Activated naive CD8-positive, alpha-beta T cell treated with anti-CD3 and anti-CD28 coated beads, Interleukin-2, amount 50 U/mL, for 24 hours (primary cell): Measurements from ENCODE around the gene PILRB.
"Not testable (repeated sequence)": the region's sequence is repeated elsewhere in the genome, so short reads cannot be mapped to it uniquely, and the experiment has no call there.

Source experiments
- ATAC-seq: fragments of 150-1000 bp; cut with Tn5 transposase; one replicate; pipeline ENCODE4 v1.10.0; 2021
- DNase-seq: peaks from one replicate; pipeline ENCODE4 v3.0.0; 2021
- H3K27ac Mint-ChIP-seq: one replicate; pipeline ENCODE4 v1.8.0; 2021; ENCODE audit warnings: mild to moderate bottlenecking, mixed read lengths
- H3K27me3 Mint-ChIP-seq: one replicate; pipeline ENCODE4 v1.8.0; 2021; ENCODE audit warnings: mixed read lengths
- H3K36me3 Mint-ChIP-seq: one replicate; pipeline ENCODE4 v1.8.0; 2021; ENCODE audit warnings: low read depth, mixed read lengths
- H3K4me1 Mint-ChIP-seq: one replicate; pipeline ENCODE4 v1.8.0; 2021; ENCODE audit warnings: mixed read lengths
- H3K4me3 Mint-ChIP-seq: one replicate; pipeline ENCODE4 v1.8.0; 2021; ENCODE audit warnings: mild to moderate bottlenecking, moderate library complexity, mixed read lengths
- H3K9me3 Mint-ChIP-seq: one replicate; pipeline ENCODE4 v1.8.0; 2021; ENCODE audit warnings: mixed read lengths

Gene PILRB

GRCh38 chr7:100358027-100358856 lies at the start of gene PILRB:
Gene PILRB (plus strand): TSS chr7:100358117. CDS start chr7:100358303, 186 bp downstream.
- Mint-ChIP-seq H3K4me1 (peaks cover 8% of the 10 kb centered on the region), H3K4me3 (no peak within 1 kb of the TSS), H3K27ac (no peak within 1 kb of the TSS), H3K36me3 (peaks cover 55% of the 10 kb centered on the region), H3K27me3 (no peaks in the 10 kb centered on the region), H3K9me3 (peaks cover 2% of the 10 kb centered on the region)
- DNase-seq (no peak), ATAC-seq (no peak)

- not testable (repeated sequence) for DNase-seq, H3K27me3 Mint-ChIP-seq, H3K36me3 Mint-ChIP-seq, ATAC-seq, H3K9me3 Mint-ChIP-seq
- Mint-ChIP-seq H3K4me1 (peaks cover 12% of the 10 kb centered on the region), H3K27ac (peak overlapping the region; percentile 60), H3K4me3 (peak overlapping the region; percentile 69)
These were observed 39.6 kb upstream of the PILRB start for GRCh38 chr7:100318329-100318728.

DNA sequence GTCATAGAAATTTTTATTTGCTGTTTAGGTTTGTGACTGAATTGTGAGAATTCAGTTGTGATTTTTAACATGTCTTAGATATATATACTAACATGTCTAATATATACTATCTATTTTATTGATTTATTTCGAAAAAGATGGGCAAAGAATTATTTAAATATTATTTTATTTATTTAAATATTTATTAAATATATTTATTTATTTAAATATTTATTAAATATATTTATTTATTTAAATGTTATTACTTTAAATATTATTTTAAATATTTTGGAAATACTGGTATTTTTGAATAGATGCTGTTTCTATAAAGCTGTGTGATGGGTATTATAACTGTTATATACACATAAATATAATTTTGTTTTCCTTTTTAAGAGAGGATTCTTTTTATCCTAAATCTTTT lies 36.3 kb upstream of the PILRB start:
- not testable (repeated sequence) for ATAC-seq, H3K4me3 Mint-ChIP-seq, H3K27ac Mint-ChIP-seq, H3K9me3 Mint-ChIP-seq, DNase-seq, H3K27me3 Mint-ChIP-seq
- Mint-ChIP-seq H3K4me1 (peaks cover 12% of the 10 kb centered on the region), H3K36me3 (peaks cover 20% of the 10 kb centered on the region)

DNA sequence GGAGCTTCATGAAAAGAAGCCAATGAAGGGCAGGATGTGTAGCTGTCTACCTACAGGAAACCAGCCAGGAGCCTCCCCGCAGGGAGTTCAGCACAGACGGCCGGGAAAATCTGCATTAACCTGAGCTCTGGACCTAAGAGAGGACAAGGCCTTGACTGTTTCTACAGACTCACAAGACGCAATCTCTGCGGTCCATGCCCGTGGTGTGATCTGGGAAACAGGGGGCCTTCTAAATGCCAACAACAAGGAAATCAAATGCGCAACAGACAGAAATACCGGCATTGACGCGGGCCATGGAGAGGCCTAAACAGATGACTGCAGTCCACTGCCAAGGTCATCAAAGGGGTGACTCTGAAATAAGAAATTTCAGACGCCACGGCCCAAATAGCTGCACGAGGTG lies 33.7 kb upstream of the PILRB start:
- peaks cover 27% of the 10 kb centered on the region for H3K36me3 Mint-ChIP-seq
- not testable (repeated sequence) for ATAC-seq, H3K4me3 Mint-ChIP-seq, DNase-seq, H3K4me1 Mint-ChIP-seq, H3K27ac Mint-ChIP-seq, H3K9me3 Mint-ChIP-seq, H3K27me3 Mint-ChIP-seq

- peaks cover 26% of the 10 kb centered on the region for H3K36me3 Mint-ChIP-seq
- not testable (repeated sequence) for H3K27ac Mint-ChIP-seq, H3K4me3 Mint-ChIP-seq, H3K27me3 Mint-ChIP-seq, H3K9me3 Mint-ChIP-seq, ATAC-seq, DNase-seq, H3K4me1 Mint-ChIP-seq
These were observed 32.2 kb upstream of the PILRB start for GRCh38 chr7:100325671-100326070.

GRCh38 chr7:100326914-100327313 lies 31.0 kb upstream of the PILRB start:
- H3K27me3 Mint-ChIP-seq, DNase-seq, H3K27ac Mint-ChIP-seq, H3K4me3 Mint-ChIP-seq, H3K9me3 Mint-ChIP-seq, H3K4me1 Mint-ChIP-seq, ATAC-seq: not testable (repeated sequence)
- peaks cover 25% of the 10 kb centered on the region for H3K36me3 Mint-ChIP-seq

DNA sequence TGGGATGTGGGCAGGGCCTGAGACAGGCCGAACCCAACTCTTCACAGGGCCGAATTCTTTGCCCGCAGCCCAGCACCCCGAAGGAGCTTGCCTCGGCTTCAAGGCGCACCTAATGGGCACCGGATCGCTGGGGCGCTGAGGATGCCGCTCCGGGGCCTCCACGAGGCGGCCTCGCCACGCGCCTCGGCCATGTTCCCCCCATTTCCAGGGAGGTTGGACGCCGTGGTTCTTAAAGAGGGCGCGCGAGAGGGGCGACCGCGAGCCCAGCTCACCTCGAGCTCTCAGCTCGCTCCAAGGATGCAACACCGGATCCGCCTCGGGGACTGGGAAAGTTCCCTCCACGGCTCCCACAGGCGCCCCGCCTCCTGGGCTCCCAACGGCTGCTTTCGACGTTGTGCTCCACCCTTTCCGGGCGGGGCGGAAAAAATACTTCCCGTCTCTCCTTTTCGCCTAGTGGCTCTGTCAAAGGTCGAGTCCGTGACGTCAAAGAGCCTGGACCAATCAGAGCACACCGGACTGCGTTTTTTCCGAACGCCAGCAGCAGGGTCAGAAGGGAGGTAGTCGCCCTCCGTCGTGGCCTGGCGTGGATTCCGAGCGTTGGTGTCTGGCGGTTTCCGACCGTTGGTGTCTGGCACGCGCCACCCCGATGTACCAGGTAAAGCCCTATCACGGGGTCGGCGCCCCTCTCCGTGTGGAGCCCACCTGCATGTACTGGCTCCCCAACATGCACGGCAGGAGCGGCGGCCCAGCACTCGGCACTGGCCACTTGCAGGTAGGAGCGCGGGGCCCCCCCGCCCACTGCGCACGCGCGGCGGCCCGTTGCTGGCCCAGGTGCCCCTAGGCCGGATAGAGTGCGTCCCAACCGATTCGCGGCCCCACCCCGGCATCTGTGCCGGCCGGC lies 22.1 kb upstream of the PILRB start:
- Mint-ChIP-seq H3K4me3 (peak overlapping the region; percentile 93), H3K4me1 (peaks cover 33% of the 10 kb centered on the region), H3K36me3 (peaks cover 25% of the 10 kb centered on the region), H3K27ac (peak overlapping the region; percentile 96)
- H3K9me3 Mint-ChIP-seq, H3K27me3 Mint-ChIP-seq: not testable (repeated sequence)
- ATAC-seq (peak; percentile 96), DNase-seq (peak; percentile 87)

DNA sequence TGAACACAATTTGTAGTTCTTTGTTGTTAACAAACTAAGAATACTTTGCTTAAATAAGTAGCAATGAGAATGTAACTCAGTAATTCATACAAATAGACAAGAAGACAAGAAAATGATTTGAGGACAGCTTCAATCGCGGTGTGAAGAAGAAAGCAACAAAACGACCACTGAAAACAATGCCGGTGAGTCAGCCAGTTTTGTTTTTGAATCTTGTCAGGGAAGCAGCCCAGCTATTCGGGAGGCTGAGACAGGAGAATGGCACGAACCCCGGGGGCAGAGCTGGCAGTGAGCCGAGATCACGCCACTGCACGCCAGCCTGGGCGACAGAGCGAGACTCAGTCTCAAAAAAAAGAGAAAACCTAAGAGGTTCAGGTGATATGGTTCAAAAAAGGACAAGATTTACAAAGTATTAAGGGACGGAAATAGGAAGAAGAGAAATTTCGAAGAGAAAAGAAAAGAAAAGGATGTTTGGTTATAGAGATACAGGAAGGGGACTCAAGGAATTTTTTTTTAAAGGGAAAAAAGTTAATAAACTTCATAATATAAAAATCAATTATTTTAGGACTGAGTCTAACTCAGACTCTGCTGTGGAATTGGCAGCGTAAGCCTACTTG lies 19.7 kb upstream of the PILRB start:
- Mint-ChIP-seq H3K4me3 (peak overlapping the region; percentile 78), H3K27ac (peak overlapping the region; percentile 76), H3K4me1 (peaks cover 48% of the 10 kb centered on the region), H3K36me3 (peaks cover 38% of the 10 kb centered on the region)
- not testable (repeated sequence) for DNase-seq, H3K27me3 Mint-ChIP-seq, ATAC-seq, H3K9me3 Mint-ChIP-seq

GRCh38 chr7:100341286-100341685 lies 16.6 kb upstream of the PILRB start:
- not testable (repeated sequence) for ATAC-seq, H3K4me3 Mint-ChIP-seq, H3K27ac Mint-ChIP-seq, H3K27me3 Mint-ChIP-seq, H3K9me3 Mint-ChIP-seq, DNase-seq
- Mint-ChIP-seq H3K4me1 (peaks cover 62% of the 10 kb centered on the region), H3K36me3 (peaks cover 47% of the 10 kb centered on the region)

DNA sequence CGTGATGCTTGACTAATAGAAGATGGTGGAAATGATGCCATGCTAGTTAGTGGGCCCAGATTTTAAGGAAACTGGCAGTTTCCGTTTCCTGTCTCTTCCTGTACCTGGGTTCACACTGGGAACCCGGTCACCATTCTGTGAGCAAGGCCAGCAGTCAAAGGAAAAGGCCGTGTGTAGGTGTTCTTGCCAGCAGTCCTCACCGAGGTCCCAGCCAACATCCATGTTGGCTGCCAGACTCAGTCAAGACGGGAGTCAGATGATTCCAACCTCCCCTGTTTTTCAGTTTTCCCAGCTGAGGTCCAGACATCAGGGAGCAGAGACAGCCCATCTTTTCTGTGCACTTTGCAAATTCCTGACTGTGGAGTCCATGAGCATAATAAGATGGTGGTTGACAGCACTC lies 15.2 kb upstream of the PILRB start:
- Mint-ChIP-seq H3K4me1 (peaks cover 56% of the 10 kb centered on the region), H3K27ac (peak overlapping the region; percentile 59), H3K36me3 (peaks cover 59% of the 10 kb centered on the region), H3K27me3 (no peaks in the 10 kb centered on the region), H3K9me3 (no peaks in the 10 kb centered on the region), H3K4me3 (no peak overlapping the region)
- ATAC-seq, result no peak
- no peak for DNase-seq

GRCh38 chr7:100344124-100344559 lies 13.8 kb upstream of the PILRB start:
- Mint-ChIP-seq H3K4me1 (peaks cover 43% of the 10 kb centered on the region), H3K4me3 (peak overlapping the region; percentile 57), H3K36me3 (peaks cover 56% of the 10 kb centered on the region), H3K27ac (peak overlapping the region; percentile 89)
- DNase-seq, H3K27me3 Mint-ChIP-seq, ATAC-seq, H3K9me3 Mint-ChIP-seq: not testable (repeated sequence)

GRCh38 chr7:100344560-100345287 lies 13.2 kb upstream of the PILRB start:
- DNase-seq, result peak; percentile 72
- Mint-ChIP-seq H3K27ac (peak overlapping the region; percentile 89), H3K4me3 (peak overlapping the region; percentile 57), H3K4me1 (peaks cover 42% of the 10 kb centered on the region), H3K36me3 (peaks cover 57% of the 10 kb centered on the region)
- ATAC-seq, result peak; percentile 94
- H3K27me3 Mint-ChIP-seq, H3K9me3 Mint-ChIP-seq: not testable (repeated sequence)

DNA sequence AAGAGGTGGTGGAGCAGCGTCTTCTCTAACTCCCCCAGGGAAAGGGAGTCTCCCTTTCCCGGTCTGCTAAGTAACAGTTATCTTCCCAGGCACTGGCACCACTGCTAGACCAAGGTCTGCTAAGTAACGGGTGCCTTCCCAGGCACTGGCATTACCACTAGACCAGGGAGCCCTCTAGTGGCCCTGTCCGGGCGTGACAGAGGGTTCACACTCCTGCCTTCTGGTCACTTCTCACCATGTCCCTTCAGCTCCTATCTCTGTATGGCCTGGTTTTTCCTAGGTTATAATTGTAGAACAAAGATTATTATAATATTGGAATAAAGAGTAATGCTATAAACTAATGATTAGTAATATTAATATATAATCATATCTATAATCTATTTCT lies 12.6 kb upstream of the PILRB start:
- H3K4me1 Mint-ChIP-seq, result peaks cover 45% of the 10 kb centered on the region
- peak; percentile 41 for ATAC-seq
- H3K9me3 Mint-ChIP-seq, H3K27me3 Mint-ChIP-seq, H3K4me3 Mint-ChIP-seq: not testable (repeated sequence)
- H3K27ac Mint-ChIP-seq, result peak overlapping the region; percentile 89
- DNase-seq, result peak; percentile 58
- peaks cover 58% of the 10 kb centered on the region for H3K36me3 Mint-ChIP-seq

DNA sequence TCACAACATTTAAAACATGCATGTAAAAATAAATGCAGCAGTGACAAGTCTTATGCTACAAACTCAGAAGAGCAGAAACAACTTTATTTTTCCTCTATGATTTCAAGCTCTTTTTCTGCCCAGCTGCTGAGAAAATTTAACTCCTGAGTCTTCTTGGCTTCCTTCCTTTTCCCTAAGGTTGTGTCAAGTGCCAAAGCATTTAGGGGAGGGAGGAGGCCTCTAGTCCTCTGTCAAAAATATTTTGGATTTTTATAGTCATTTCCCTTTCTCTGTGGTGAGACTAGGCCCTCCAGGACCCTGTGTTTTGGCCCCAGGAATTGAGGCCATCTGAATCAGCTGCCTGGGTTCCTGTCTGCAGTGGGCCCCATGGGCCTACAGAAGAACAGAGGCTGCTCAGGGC lies 11.0 kb upstream of the PILRB start:
- ATAC-seq (no peak), DNase-seq (no peak)
- H3K27me3 Mint-ChIP-seq, result no peaks in the 10 kb centered on the region
- H3K36me3 Mint-ChIP-seq, result peaks cover 59% of the 10 kb centered on the region
- H3K4me1 Mint-ChIP-seq, result peaks cover 51% of the 10 kb centered on the region
- peak overlapping the region; percentile 47 for H3K27ac Mint-ChIP-seq
- H3K4me3 Mint-ChIP-seq, result no peak overlapping the region
- no peaks in the 10 kb centered on the region for H3K9me3 Mint-ChIP-seq
